HG02870 (cell line): ENCODE measurements around the gene PEX16.

Source experiments
- ATAC-seq: cut with Tn5 transposase; IDR thresholded peaks from one replicate; pipeline ENCODE4 v1.9.1; 2021; ENCODE audit warnings: mild to moderate bottlenecking, moderate library complexity; ENCODE audit not compliant: unreplicated experiment

Gene PEX16

DNA sequence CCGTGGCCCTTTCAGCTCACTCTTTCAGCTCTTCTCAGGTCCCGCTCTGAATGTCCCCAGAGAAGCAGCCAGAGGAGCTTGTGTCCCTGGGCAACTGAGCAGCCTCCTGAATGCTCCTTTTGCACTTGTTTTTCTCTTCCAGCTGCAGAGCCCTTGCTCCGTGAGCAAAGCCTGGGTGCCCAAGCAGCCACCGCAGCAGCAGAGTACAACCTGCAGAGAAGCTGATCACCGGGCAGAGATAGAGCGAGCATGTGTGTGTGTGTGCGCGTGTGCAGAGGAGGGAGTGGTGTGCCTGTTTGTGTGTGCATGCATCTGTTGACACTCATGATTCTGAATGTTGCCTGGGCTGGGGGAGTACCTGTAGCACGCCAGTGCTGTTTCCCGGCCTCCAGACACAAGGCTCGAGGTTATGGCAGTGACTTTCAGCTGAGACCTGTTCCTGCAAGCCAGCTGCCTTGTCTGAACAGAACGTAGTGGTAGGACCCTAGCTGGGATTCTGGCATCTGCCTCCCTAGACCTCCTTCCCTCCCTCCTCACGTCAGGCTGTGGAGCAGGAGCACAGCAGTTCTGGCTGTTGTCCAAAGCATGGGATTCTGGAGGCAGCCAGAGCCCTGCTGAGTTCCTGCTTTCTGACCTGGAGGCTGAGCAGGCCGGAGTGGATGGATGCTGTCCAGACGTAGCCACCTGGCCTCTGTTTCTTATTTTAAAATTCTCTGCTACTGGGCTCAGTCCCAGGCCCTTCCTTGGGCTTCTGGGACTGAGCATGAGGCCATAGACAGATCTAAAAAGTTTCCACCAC lies 36.7 kb downstream of the PEX16 start:
- ATAC-seq: no peak

DNA sequence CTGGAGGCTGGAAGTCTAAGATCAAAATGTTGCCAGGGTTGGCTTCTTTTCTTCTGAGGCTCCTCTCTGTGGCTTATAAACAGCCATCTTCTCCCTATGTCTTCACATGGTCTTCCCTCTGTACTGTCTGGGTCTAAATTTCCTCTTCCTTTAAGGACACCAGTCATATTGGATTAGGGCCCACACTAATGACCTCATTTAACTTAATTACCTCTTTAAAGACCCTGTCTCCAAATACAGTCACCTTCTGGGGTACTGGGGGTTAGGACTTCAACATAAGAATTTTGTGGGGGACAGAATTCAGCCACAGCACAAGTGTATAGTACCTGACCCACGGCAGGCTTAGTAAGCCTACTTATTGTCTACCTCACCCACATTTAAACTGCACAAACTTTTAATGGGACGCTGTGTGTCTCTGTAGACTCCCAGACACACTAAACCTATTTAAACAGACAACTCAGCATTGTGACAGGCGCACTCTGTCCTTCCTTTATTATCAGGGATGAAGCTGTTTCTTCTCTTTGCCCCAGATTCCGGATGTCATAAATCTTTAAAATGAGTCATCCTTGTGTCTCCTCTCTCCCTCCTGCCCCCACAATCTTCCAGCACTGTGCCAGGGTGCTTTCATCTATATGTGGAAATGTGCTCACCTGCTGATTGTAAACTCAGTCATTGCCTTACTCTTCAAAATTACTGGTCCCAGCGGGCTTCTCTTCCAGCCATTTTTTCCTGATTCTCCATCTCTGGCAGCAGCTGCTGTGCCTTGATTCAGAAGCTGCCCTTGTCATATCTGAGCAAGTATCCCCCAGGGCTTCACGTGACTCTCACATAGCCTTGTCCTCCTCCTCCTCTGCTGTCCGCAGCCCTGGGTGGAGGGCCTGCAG lies 37.6 kb downstream of the PEX16 start:
- no peak for ATAC-seq

DNA sequence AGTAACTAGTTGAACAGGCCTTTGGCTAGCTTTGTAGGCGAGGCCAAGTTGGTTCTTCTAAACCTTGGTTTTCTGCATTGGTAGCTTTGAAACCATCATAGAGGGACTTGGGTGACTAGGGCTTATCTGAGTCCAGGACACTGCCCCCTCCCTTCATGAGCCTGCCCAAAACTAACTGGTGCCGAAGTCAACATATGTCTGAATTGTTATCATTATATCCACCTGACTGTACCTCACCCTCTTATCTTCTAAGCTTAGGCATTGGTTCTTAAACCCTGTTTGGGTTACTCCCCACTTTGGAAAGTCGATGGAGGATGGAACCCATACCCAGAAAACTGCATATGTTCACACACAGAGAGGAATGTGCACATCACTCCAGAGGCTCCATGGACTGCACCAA lies 39.8 kb downstream of the PEX16 start:
- no peak for ATAC-seq

DNA sequence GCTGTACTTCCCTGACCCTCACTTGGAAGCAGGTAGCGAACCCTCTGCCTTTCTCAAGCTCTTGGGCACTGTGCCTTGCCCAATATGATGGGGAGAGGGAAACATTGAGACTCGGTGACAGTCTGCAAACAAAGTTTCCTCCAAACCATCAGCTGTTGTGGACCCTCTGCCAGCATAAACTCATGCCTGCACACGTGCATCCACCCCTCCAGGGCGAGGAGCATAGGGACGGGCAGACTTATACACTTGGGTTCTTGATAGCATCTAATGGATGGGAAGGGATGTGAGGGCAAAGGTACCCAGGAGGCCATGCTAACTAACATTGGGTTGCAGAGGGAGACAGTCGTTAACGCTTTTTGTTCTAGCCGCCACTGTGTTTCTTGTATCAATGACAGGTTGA lies 40.5 kb downstream of the PEX16 start:
- no peak for ATAC-seq

DNA sequence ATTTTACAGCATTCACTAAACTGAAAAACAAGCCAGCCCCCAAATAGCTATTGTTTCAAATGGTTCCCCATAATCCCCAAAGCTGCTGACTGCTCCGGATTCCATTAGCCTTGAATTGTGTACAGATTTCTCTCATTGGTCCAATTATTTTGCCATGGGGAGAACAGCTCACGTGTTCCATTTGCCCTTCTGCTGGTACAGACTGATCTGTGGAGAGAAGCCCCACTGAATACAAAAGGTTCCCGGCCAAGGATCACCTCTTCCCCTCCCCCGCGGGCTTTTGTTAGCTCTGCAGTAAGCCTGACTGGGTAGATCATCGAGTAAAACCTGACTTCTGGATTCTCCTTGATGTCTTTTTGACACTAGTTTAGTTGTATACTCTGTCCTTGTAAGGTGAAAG lies 41.3 kb downstream of the PEX16 start:
- ATAC-seq: no peak

DNA sequence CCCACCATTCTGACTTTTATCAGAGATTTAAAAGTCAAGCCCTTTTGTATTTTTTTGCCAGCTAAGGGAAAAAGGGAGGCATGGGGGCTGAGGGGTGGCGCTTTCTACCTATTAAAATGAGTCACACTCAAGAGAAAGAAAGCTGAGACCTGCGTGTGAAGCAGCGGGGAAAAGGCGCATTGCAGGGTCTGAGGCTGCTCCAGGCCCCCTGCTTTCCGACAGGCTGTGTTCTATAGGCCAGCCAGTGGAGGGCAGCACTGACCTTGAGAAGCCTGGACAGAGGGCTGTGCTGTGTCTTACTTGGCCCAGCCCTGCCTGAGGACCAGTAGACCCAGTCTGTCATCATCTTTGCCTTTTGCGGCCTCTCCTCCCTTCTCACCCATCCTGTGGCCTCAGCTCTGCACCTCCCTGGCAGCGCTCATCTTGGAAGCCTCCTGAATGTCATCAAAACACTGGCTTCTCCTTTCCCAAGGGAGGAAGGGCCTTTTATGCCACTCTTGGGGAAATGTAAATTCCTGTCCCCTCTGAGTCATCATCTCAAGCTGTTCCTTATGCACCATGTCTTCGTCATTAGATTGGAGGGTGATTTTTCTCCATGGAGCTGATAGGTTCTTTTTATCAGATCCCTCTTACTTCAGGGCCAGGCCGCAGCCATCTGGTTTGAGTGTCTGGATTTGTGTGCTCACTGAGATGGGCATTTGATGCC lies 44.9 kb downstream of the PEX16 start:
- no peak for ATAC-seq

DNA sequence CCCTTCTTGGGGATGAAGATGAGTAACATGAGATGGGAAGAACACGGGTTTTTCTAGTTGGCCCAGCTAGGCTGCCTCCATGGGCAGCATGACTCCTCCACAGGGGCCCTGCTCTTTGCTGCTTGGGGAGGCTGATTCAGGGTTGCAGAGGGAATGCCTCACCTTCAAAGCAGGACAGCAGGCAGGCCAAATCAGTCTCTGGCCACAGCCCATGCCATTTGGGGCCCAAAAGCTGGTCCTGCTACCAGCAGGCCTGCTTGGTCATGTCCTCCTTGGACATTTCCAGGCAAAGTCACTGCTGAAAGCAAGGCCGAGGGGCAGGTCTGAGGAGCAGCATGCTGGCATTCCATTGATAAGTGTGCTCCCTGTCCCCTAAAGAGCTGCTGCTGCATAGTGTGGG lies 46.0 kb downstream of the PEX16 start:
- ATAC-seq: no peak

DNA sequence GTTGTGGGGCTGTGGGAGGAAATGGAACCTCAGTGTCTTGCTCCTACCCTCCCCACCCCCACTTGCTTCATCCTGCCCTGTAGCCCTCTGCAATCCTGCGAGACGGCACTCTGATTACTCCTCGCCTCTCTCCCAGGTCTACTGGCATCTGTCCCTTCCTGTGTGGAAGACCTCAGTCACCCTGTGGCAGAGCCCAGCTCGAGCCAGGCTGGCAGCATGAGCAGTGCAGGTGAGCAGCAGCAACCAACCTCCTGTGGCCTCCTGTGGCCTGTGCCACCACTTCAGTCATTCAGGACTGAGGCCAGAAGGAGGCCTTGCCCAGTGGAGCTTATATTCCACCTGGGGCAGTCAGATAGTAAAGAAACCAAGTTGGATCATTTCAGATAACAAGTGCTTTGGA lies 47.0 kb downstream of the PEX16 start:
- ATAC-seq: no peak

DNA sequence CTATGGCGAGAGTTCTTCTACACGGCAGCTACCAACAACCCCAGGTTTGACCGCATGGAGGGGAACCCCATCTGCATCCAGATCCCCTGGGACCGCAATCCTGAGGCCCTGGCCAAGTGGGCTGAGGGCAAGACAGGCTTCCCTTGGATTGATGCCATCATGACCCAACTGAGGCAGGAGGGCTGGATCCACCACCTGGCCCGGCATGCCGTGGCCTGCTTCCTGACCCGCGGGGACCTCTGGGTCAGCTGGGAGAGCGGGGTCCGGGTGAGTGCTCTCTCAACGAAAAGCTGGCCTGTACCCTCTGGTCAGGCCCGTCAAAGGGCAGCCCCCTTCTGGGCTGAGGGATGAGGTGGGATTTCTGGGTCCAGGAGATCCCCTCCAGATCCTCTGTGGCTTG lies 48.1 kb downstream of the PEX16 start:
- ATAC-seq: no peak

DNA sequence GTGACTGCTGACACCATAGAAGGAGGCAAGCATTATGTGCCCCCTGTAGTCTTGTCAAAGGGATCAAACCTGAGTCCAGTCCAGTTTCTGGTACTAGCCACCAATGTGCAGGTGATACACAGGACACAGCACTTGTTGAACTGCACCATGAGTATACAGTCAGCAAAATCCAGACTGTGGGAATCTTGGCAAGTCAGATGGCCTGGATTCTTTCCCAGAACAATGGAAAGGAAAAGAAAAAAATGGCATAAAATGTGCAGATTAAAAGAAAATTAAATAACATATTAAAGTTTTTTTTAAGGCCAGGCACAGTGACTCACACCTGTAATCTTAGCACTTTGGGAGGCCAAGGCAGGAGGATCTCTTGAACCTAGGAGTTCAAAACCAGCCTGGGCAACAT lies 53.6 kb downstream of the PEX16 start:
- no peak for ATAC-seq

DNA sequence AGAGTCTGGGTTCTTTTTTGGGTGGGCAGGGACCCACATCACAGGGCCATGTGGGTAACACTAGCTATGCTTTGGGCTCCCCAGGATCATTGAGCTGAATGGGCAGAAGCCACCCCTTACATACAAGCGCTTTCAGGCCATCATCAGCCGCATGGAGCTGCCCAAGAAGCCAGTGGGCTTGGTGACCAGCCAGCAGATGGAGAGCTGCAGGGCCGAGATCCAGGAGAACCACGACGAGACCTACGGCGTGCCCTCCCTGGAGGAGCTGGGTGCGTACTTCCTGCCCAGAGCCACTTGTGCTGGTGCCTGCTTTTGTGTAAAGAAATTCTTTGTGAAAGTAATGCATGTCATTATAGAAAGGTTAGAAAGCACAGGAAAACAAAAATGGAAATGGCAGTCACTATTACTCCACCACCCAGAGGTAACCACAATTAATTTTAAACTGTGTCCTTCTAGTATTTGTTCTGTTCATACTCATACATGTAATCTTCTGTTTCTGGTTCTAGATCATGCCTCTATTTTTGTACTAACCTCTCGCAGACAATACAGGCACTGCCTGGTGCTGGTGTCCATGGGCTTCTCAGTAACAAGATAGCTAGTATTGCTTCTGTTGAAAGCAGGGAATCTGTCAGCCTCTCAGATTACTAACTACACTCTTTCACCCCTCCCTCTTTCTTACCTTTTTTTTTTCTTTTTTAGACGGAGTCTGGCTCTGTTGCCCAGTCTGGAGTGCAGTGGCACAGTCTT lies 56.7 kb downstream of the PEX16 start:
- no peak for ATAC-seq

DNA sequence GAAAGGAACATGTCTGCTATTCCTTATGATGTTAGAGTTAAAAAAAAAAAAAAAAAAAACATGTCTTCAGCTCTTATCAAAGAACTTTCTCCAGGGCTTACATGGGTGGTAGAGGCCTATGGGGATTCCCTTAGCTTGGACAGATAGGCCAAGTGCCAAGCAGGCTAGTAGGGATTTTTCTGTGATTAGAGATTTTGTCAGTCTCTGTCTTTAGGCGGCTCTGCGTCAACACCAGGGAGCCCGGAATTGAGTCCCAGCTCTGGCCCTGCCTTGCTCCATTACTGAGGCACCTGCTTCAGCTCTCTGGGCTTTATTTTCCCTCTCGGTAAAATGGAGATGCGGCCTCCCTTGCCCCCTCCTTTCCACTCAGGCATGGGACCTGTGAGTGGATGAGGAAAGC lies 57.3 kb downstream of the PEX16 start:
- no peak for ATAC-seq
